ENCODE data around the gene TBC1D22B. TPM values are rescaled to one million over a fixed set of nuclear protein-coding genes. Genes with fewer than 3 reads are reported as not detected.

The TBC1D22B gene
- total RNA-seq, 1 experiment from 2014 or later: 9.1 TPM

- Histone ChIP-seq H3K4me1 (ENCODE audit: insufficient read depth, low read length) (no peaks in the 10 kb centered on the region), H2AFZ (ENCODE audit: low read length) (no peak overlapping the region), H3K9me2 (replicated peaks; ENCODE audit: low read length) (no peaks in the 10 kb centered on the region), H3F3A (ENCODE audit: low read length, unreplicated experiment) (no peaks in the 10 kb centered on the region), H3K27me3 (ENCODE audit: low read length) (no peaks in the 10 kb centered on the region), H3K79me2 (ENCODE audit: low read length) (peaks cover 26% of the 10 kb centered on the region), H3K27ac (ENCODE audit: low read length) (no peak overlapping the region), H3K4me3 (ENCODE audit: low read length) (no peak overlapping the region), H3K9ac (ENCODE audit: low read length) (no peak overlapping the region), H3K9me3 (ENCODE audit: low read length) (no peaks in the 10 kb centered on the region), H3K4me2 (ENCODE audit: low read length) (no peak overlapping the region), H4K20me1 (ENCODE audit: low read length) (no peaks in the 10 kb centered on the region), H3K36me3 (ENCODE audit: low read depth, low read length) (peaks cover 7% of the 10 kb centered on the region)
- DNase-seq: no peak
- ATAC-seq: no peak
- ChIA-PET CTCF (no interaction called here), POLR2A (ENCODE audit: unreplicated experiment) (no interaction called here)
- BruUV-seq (replicated peaks): no TSS peak
- intact Hi-C loops (cut with micrococcal nuclease): no loop called here
- TF ChIP-seq EZH2 (IDR thresholded peaks at IDR 0.05; ENCODE audit: low read length, unreplicated experiment): no peak
- no peak for TF ChIP-seq EZH2phosphoT487 (IDR thresholded peaks at IDR 0.05; ENCODE audit: borderline replicate concordance, low read length)
- TF ChIP-seq, protein P1, sequence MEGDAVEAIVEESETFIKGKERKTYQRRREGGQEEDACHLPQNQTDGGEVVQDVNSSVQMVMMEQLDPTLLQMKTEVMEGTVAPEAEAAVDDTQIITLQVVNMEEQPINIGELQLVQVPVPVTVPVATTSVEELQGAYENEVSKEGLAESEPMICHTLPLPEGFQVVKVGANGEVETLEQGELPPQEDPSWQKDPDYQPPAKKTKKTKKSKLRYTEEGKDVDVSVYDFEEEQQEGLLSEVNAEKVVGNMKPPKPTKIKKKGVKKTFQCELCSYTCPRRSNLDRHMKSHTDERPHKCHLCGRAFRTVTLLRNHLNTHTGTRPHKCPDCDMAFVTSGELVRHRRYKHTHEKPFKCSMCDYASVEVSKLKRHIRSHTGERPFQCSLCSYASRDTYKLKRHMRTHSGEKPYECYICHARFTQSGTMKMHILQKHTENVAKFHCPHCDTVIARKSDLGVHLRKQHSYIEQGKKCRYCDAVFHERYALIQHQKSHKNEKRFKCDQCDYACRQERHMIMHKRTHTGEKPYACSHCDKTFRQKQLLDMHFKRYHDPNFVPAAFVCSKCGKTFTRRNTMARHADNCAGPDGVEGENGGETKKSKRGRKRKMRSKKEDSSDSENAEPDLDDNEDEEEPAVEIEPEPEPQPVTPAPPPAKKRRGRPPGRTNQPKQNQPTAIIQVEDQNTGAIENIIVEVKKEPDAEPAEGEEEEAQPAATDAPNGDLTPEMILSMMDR (conservative IDR thresholded peaks at IDR 0.05; ENCODE audit: low read depth, low read length): no peak
Measured at GRCh38 chr6:37269105-37269504, 11.5 kb downstream of the TBC1D22B start.

DNA sequence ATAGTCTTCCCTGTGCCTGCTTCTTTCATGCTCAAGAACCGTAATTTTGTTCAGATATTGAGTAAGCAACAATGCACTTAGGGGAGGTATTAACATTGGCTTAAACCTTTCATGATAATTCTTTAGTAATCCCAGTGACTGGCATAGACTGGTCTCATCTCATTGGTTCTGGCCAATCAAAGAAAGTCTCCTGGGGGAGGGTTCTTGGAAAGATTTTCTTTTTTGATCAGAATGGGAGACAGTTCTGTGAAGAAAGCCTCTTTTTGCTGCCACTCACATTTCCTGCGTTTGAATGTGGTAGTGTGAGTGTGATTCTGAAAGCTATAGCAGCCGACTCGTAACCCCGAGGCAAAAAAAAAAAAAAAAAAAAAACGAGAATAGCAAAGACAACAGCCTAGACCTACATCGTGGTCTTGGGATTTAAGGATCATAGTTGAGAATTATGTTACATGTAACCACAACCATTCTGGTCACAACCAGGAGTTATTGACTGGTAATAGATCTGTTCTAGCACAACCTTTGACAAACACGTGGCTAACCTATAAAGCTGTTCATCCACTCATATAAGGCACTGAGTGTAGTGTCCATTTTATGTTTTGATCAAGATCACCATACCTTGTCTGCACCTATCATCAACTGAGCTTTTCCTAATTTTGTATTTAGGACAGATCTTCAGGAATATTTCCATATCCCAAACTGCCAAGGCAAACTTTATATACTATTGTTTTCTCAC lies 15.4 kb downstream of the TBC1D22B start:
- Histone ChIP-seq H2AFZ (ENCODE audit: low read length) (no peak overlapping the region), H3F3A (ENCODE audit: low read length, unreplicated experiment) (no peaks in the 10 kb centered on the region), H3K79me2 (ENCODE audit: low read length) (peaks cover 16% of the 10 kb centered on the region; the same call in 1 of the 2 replicates), H3K4me3 (ENCODE audit: low read length) (no peak overlapping the region), H3K9me3 (ENCODE audit: low read length) (no peaks in the 10 kb centered on the region), H3K9me2 (replicated peaks; ENCODE audit: low read length) (no peaks in the 10 kb centered on the region), H3K4me1 (ENCODE audit: insufficient read depth, low read length) (no peaks in the 10 kb centered on the region), H3K27me3 (ENCODE audit: low read length) (no peaks in the 10 kb centered on the region), H4K20me1 (ENCODE audit: low read length) (no peaks in the 10 kb centered on the region), H3K4me2 (ENCODE audit: low read length) (no peak overlapping the region), H3K27ac (ENCODE audit: low read length) (no peak overlapping the region), H3K36me3 (ENCODE audit: low read depth, low read length) (peaks cover 7% of the 10 kb centered on the region), H3K9ac (ENCODE audit: low read length) (no peak overlapping the region)
- ATAC-seq (no peak), DNase-seq (no peak)
- POLR2A ChIA-PET (ENCODE audit: unreplicated experiment): no interaction called here
- TF ChIP-seq, protein P1 (conservative IDR thresholded peaks at IDR 0.05; ENCODE audit: low read depth, low read length): no peak
- no peak for TF ChIP-seq EZH2 (IDR thresholded peaks at IDR 0.05; ENCODE audit: low read length, unreplicated experiment)
- TF ChIP-seq EZH2phosphoT487 (IDR thresholded peaks at IDR 0.05; ENCODE audit: borderline replicate concordance, low read length): no peak
- BruUV-seq (replicated peaks): no TSS peak
- CTCF ChIA-PET: no interaction called here
- intact Hi-C loops (cut with micrococcal nuclease): no loop called here

GRCh38 chr6:37273690-37274089 lies 16.1 kb downstream of the TBC1D22B start:
- POLR2A ChIA-PET (ENCODE audit: unreplicated experiment): no interaction called here
- Histone ChIP-seq H3K9ac (ENCODE audit: low read length) (no peak overlapping the region), H3F3A (ENCODE audit: low read length, unreplicated experiment) (no peaks in the 10 kb centered on the region), H3K4me2 (ENCODE audit: low read length) (no peak overlapping the region), H3K79me2 (ENCODE audit: low read length) (peaks cover 12% of the 10 kb centered on the region; the same call in 1 of the 2 replicates), H3K27ac (ENCODE audit: low read length) (no peak overlapping the region), H3K4me3 (ENCODE audit: low read length) (no peak overlapping the region), H4K20me1 (ENCODE audit: low read length) (no peaks in the 10 kb centered on the region), H3K9me2 (replicated peaks; ENCODE audit: low read length) (no peaks in the 10 kb centered on the region), H3K27me3 (ENCODE audit: low read length) (no peaks in the 10 kb centered on the region), H3K9me3 (ENCODE audit: low read length) (no peaks in the 10 kb centered on the region), H3K4me1 (ENCODE audit: insufficient read depth, low read length) (no peaks in the 10 kb centered on the region), H3K36me3 (ENCODE audit: low read depth, low read length) (peaks cover 7% of the 10 kb centered on the region), H2AFZ (ENCODE audit: low read length) (no peak overlapping the region)
- no peak for DNase-seq
- intact Hi-C loops (cut with micrococcal nuclease): no loop called here
- BruUV-seq (replicated peaks): no TSS peak
- ATAC-seq: no peak
- TF ChIP-seq EZH2 (IDR thresholded peaks at IDR 0.05; ENCODE audit: low read length, unreplicated experiment): no peak
- TF ChIP-seq EZH2phosphoT487 (IDR thresholded peaks at IDR 0.05; ENCODE audit: borderline replicate concordance, low read length): no peak
- TF ChIP-seq, protein P1 (conservative IDR thresholded peaks at IDR 0.05; ENCODE audit: low read depth, low read length): no peak
- CTCF ChIA-PET: no interaction called here

Measured in PC-3 (cell line).